Spinal cord (tissue), 10 donors: ENCODE measurements around the gene UST. TPM values are rescaled to one million over a fixed set of nuclear protein-coding genes. Genes with fewer than 3 reads are reported as not detected.
"Not testable (repeated sequence)": the region's sequence is repeated elsewhere in the genome, so short reads cannot be mapped to it uniquely, and the experiment has no call there.

Experiments
- DNase-seq, 6 donors: peaks; one replicate each; pipeline versions ENCODE4 v3.0.0 to v3.0.0-alpha.2; 2013 to 2015; ENCODE audit warnings: low spot score in 6 of 6, low read depth in 4 of 6
- H3K27ac ChIP-seq: one replicate; pipeline ENCODE4 v1.5.1; 2013; ENCODE audit warnings: low read depth, low read length, control low read depth
- H3K27me3 ChIP-seq: one replicate; pipeline ENCODE4 v1.6.1; 2013; ENCODE audit warnings: low read length; ENCODE audit not compliant: control insufficient read depth, insufficient read depth
- H3K36me3 ChIP-seq: one replicate; pipeline ENCODE4 v1.6.1; 2013; ENCODE audit warnings: low read length; ENCODE audit not compliant: control insufficient read depth, insufficient read depth
- H3K4me1 ChIP-seq: one replicate; pipeline ENCODE4 v1.6.1; 2013; ENCODE audit warnings: low read length; ENCODE audit not compliant: control insufficient read depth, insufficient read depth
- H3K4me3 ChIP-seq: one replicate; pipeline ENCODE4 v1.5.1; 2013; ENCODE audit warnings: low read depth, low read length, control low read depth
- H3K9me3 ChIP-seq: one replicate; pipeline ENCODE4 v1.6.1; 2013; ENCODE audit warnings: low read length; ENCODE audit not compliant: control insufficient read depth, insufficient read depth
- WGBS: methylation state at CpG from one replicate; pipeline ENCODE4 v1.1.5; 2013; ENCODE audit warnings: missing lambda C conversion rate; ENCODE audit not compliant: insufficient coverage; 5-methylcytosine and 5-hydroxymethylcytosine counted together
- polyA plus RNA-seq, 2 donors: library from polyadenylated mRNA; unstranded; fragments of 120-200 nt; gene quantifications; one replicate each; pipeline ENCODE4 v1.2.1, GENCODE V29; 2013; ENCODE audit not compliant: insufficient read length in 2 of 2
- total RNA-seq, 2 donors: library from RNA; depleted of rRNA in 1 of 2; stranded (reverse); fragments of 120-200 nt in 1 of 2; fragments of >200 nt in 1 of 2; gene quantifications; one replicate each; pipeline versions ENCODE4 v1.2.3 to v1.2.4, GENCODE V29; 2013 to 2014
- donor health status: healthy.

UST gene
- total and polyA plus RNA-seq, 4 donors, result 21.5 to 28.9 (median 23.5) TPM

DNA sequence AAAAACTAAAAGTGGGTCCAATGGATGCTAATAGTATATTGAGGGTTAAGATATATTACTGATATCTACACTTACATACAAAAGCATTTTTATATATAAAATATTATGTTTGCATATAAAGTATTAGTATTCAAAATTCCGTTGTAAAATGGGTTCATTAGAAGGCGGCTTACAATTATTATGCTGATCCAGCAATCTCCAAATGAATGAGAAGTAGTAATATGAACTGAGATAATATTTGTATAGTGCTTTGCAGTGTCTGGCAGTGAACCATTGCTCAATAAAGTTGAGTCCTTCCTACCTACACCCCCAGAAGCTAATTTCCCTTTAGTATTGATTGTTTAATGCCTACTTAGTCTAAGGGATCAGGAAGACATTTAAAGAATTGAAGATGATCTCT is 146.2 kb downstream of the UST start:
- Histone ChIP-seq H3K4me3 (no peak overlapping the region), H3K27me3 (no peaks in the 10 kb centered on the region), H3K36me3 (no peaks in the 10 kb centered on the region), H3K27ac (no peak overlapping the region), H3K4me1 (peaks cover 9% of the 10 kb centered on the region), H3K9me3 (no peaks in the 10 kb centered on the region)
- no peak for DNase-seq
- no CpG with 5 or more reads among the region's 2 CpGs for WGBS

DNA sequence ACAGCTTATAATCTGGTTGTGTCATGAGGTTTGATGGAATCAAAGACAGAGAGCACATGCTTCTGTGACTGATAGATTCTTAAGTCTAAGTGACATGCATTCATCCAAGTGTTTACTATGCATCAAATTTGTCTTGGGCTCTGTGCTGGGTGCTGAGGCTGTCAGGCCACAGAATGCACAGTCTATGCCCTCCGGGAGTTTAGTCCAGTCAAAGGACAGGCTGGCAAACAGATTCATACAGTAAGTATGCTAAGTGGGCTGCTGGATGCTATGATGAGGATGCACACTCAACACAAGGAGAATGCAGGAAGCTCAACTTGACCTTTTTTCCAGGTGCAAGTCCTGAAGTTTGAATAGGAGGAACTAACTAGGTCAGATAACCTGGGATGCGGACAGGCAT is 146.7 kb downstream of the UST start:
- H3K36me3 ChIP-seq, result no peaks in the 10 kb centered on the region
- H3K9me3 ChIP-seq, result no peaks in the 10 kb centered on the region
- DNase-seq, result no peak
- H3K27me3 ChIP-seq, result no peaks in the 10 kb centered on the region
- WGBS, result 96% methylated on average over 2 of the region's 2 CpGs
- H3K4me1 ChIP-seq, result peaks cover 9% of the 10 kb centered on the region
- H3K27ac ChIP-seq, result no peak overlapping the region
- H3K4me3 ChIP-seq, result no peak overlapping the region

DNA sequence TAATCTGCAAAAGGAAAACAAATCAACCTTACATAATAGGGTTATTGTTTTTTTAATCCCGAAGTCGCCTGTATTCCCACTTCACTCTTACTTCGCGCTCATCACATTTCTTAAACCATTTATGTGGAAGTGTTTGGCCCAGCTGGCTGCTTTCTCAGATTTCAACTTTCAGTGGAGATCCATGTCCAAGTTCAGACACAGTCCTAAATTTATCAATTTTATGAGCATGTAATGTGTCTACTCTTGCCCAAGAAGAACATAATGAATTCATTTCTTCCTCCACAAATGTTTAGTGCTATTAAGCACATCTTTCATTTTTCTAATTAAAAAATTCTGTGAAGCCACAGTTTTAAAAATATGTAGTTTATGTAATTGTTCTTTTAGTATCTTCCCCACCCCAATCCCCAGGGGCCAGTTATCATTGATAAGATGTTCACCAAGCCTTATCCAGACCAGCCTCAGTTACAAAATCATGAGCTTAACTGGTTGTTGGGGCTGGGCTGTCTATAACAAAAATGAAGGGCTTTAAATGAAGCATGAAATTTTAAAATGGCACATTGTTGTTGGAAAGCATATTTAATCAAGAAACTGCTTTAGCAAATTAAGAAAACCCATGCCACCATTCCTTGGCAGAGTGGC is 151.7 kb downstream of the UST start:
- Histone ChIP-seq H3K4me1 (no peaks in the 10 kb centered on the region), H3K4me3 (no peak overlapping the region), H3K9me3 (no peaks in the 10 kb centered on the region), H3K27ac (no peak overlapping the region), H3K27me3 (no peaks in the 10 kb centered on the region), H3K36me3 (no peaks in the 10 kb centered on the region)
- DNase-seq, result peak in 2 of 6 donors; percentile 20 to 77
- no CpG with 5 or more reads among the region's 4 CpGs for WGBS

DNA sequence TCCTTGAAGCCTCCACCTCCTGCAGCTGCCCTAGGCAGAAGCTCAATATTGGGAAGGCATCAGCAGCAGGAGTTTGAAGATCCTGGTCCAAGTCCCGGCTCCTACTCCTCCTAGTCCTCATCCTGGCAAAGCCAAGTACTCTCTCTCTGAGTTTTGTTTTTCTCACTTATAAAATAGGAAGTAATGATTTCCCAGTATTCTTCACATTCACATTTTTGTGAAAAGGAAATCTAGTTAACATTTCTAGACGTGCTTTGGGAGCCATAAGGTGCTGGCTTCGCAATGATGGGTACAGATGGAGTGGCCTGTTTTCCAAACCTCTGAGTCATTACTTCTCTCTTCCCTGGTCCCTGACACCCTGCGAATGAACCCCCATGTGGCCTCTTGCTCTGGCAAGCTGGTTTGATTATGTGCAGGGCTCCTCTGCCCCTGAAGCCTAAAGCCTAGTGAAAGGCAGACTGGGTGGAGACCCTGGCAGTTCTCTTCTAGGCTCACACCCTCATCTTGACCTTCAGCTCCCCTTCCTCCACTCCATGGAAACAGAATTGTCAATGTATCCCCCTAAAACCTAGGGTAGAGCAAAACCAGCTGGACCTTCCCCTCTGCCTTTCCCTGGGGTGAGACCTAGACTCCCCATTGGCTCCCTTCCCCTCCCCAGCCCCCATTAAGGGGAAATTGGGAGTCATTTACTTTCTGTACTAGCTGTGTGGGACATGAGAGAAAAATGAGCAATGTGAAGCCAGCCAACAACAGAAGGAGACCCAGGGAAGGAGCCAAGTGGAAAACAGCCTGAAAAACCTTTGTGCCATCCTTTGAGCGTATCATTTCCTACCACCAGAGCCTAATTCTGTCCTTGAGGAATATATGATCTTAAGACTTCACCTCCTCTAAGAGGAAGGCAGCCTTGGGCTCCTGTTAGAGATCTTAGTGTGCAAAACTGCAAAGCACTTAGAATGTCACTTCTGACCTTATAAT is 158.4 kb downstream of the UST start:
- Histone ChIP-seq H3K4me3 (no peak overlapping the region), H3K27me3 (no peaks in the 10 kb centered on the region), H3K9me3 (no peaks in the 10 kb centered on the region), H3K4me1 (no peaks in the 10 kb centered on the region), H3K36me3 (no peaks in the 10 kb centered on the region), H3K27ac (no peak overlapping the region)
- DNase-seq, result peak in 1 of 6 donors; percentile 59
- 87% methylated on average over 2 of the region's 5 CpGs for WGBS

DNA sequence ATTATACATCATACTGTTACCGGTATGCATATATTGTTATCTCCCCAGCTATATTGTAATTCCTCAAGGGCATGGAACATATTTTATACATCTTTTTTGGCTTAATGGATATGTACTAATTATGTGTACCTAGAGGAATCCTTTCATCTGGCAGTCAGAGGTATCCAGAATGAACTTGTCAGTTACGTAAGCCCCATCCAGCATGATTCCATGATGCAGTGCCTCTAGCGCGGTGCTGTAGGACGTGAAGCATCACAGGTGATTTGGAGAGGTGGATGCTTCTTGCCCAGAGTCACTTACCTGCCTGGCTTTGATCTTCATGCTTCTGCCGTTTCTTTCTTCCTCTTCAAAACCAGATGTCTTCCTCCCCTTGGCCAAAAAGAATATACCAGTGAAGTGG is 159.1 kb downstream of the UST start:
- H3K4me3 ChIP-seq, result no peak overlapping the region
- H3K9me3 ChIP-seq, result no peaks in the 10 kb centered on the region
- DNase-seq, result no peak
- no peaks in the 10 kb centered on the region for H3K27me3 ChIP-seq
- 88% methylated on average over 1 of the region's 6 CpGs for WGBS
- H3K36me3 ChIP-seq, result no peaks in the 10 kb centered on the region
- no peaks in the 10 kb centered on the region for H3K4me1 ChIP-seq
- H3K27ac ChIP-seq, result no peak overlapping the region

GRCh38 chr6:148906386-148906785 is 159.6 kb downstream of the UST start:
- no peaks in the 10 kb centered on the region for H3K9me3 ChIP-seq
- H3K36me3 ChIP-seq, result no peaks in the 10 kb centered on the region
- H3K4me1 ChIP-seq, result no peaks in the 10 kb centered on the region
- no CpG with 5 or more reads among the region's 1 CpG for WGBS
- H3K4me3 ChIP-seq, result no peak overlapping the region
- no peak for DNase-seq
- H3K27ac ChIP-seq, result no peak overlapping the region
- H3K27me3 ChIP-seq, result no peaks in the 10 kb centered on the region

DNA sequence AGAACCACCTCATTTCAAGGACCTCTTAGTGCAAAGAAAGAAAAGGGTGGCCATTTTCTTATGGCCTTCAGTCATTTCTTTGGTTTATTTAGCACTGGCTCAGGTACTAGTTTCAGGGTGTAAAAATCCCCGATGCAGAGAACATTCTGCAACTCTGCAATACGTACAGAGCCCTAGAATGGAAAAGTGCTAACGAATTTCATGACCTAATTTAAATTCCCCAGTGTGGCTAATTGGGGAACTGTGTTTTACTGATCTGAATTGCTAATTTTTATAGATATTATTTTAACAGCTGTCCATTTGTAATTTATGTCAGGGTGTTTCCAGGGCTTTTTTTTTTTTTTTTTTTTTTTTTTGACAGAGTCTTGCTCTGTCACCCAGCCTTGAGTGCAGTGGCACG is 160.7 kb downstream of the UST start:
- Histone ChIP-seq H3K4me1 (no peaks in the 10 kb centered on the region), H3K27me3 (no peaks in the 10 kb centered on the region), H3K4me3 (no peak overlapping the region), H3K27ac (no peak overlapping the region), H3K9me3 (no peaks in the 10 kb centered on the region), H3K36me3 (no peaks in the 10 kb centered on the region)
- WGBS, result no CpG with 5 or more reads among the region's 4 CpGs
- peak in 2 of 6 donors; percentile 26 to 41 for DNase-seq

DNA sequence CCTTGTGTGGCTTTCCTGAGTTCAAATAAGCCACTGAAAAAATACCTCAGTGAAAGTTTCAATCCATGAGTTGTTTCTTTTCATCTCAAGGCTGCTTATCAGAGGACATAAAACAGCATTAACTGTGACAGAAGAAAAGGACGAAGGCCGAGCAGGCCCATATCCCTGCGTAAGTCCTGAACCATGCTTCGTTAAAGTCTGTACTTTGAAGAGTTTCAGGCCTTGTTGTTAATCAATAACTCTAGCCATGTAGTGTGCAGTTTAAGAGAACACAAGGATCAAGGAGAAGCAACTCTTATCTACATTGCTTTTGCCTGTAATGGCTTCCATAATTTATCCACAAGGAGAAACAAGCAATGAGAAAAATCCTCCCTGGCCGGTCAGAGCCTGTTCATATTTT is 165.4 kb downstream of the UST start:
- WGBS, result no CpG with 5 or more reads among the region's 5 CpGs
- Histone ChIP-seq H3K27ac (no peak overlapping the region), H3K27me3 (no peaks in the 10 kb centered on the region), H3K36me3 (no peaks in the 10 kb centered on the region), H3K4me1 (no peaks in the 10 kb centered on the region), H3K4me3 (no peak overlapping the region), H3K9me3 (no peaks in the 10 kb centered on the region)
- peak in 1 of 6 donors; percentile 44 for DNase-seq

DNA sequence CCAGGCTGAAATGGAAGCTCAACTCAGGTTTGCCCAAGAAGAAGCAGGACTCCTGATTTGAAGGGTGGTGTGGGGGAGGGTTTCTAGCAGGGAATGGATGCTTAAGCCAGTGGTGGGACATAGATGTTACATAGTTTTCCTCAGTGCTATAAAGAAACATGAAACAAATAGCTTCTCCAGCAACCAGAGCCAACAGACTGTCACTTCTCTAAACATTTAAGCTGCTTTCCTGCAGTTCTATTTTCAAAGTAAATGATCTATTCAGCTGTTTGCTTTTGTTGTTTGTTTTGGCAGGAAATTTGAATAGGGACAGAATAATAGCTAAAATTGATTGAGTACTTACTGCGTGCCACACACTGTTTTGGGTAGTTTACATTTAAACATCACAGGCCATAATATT is 169.0 kb downstream of the UST start:
- Histone ChIP-seq H3K27me3 (no peaks in the 10 kb centered on the region), H3K9me3 (no peaks in the 10 kb centered on the region), H3K27ac (no peak overlapping the region), H3K4me3 (no peak overlapping the region), H3K4me1 (no peaks in the 10 kb centered on the region), H3K36me3 (no peaks in the 10 kb centered on the region)
- WGBS, result no CpG with 5 or more reads among the region's 1 CpG
- DNase-seq, result peak in 3 of 6 donors; percentile 20 to 59 (median 54)

DNA sequence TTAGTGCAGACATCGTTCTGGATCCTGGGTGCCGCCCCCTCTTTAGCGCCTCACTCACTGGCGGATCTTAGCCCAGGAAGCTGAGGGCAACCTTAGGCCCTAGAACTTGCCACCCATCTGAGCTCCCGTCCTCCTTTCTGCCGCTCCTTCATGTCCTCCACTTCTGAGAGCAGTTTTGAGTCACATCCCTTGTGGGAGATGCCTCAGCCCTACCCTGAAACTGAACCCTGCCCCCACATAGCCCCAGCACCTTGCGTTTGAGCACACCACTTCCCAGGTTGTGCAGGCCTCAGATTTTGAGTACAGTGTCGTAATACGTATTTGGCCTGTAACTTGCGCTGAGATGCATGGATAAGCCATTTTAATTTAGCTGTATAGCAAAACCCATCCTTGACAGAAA is 169.7 kb downstream of the UST start:
- H3K4me1 ChIP-seq, result not testable (repeated sequence)
- WGBS, result 81% methylated on average over 6 of the region's 10 CpGs

More for the DNA sequence above, 169.7 kb downstream of the UST start:
- not testable (repeated sequence) for H3K4me3 ChIP-seq, H3K9me3 ChIP-seq, H3K36me3 ChIP-seq, DNase-seq, H3K27me3 ChIP-seq, H3K27ac ChIP-seq
